PC-3 (cell line): ENCODE data around the gene ACADSB.

Source experiments
- EZH2 ChIP-seq: fragments of 300-600 bp; sonication (generic); IDR thresholded peaks from one replicate; pipeline ENCODE4 v1.6.1; 2017; ENCODE audit warnings: antibody characterized with exemption, mild to moderate bottlenecking, low read length; ENCODE audit not compliant: unreplicated experiment
- EZH2phosphoT487 ChIP-seq: fragments of 300-600 bp; sonication (generic); IDR thresholded peaks from 2 replicates; pipeline ENCODE4 v1.6.1; 2018; ENCODE audit warnings: mild to moderate bottlenecking, antibody characterized with exemption, low read length, borderline replicate concordance
- TF ChIP-seq, protein P1 (sequence below): fragments of 300-600 bp; sonication (generic); conservative IDR thresholded peaks from 2 replicates; pipeline ENCODE4 v1.5.1; 2017; ENCODE audit warnings: antibody characterized with exemption, low read depth, mild to moderate bottlenecking, low read length

DNA sequence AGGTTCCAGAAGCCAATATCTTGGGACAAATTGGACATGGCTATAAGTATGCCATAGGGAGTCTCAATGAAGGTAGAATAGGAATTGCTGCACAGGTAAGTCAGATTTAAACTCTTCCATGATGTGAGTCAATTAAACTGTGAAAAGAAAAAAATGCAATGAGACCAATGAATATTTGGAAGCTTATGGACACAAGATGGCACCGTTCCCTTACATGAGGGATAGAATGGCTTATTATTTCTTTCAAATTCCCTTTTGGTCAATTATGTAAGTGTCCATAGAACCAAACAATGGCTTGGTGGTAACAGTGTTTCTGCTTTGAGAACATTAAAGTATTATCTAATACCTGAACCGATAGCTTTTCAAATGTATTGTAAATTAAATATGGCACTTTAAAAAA lies 35.6 kb downstream of the ACADSB start:
- TF ChIP-seq, protein P1, sequence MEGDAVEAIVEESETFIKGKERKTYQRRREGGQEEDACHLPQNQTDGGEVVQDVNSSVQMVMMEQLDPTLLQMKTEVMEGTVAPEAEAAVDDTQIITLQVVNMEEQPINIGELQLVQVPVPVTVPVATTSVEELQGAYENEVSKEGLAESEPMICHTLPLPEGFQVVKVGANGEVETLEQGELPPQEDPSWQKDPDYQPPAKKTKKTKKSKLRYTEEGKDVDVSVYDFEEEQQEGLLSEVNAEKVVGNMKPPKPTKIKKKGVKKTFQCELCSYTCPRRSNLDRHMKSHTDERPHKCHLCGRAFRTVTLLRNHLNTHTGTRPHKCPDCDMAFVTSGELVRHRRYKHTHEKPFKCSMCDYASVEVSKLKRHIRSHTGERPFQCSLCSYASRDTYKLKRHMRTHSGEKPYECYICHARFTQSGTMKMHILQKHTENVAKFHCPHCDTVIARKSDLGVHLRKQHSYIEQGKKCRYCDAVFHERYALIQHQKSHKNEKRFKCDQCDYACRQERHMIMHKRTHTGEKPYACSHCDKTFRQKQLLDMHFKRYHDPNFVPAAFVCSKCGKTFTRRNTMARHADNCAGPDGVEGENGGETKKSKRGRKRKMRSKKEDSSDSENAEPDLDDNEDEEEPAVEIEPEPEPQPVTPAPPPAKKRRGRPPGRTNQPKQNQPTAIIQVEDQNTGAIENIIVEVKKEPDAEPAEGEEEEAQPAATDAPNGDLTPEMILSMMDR = peak; percentile 52
- TF ChIP-seq EZH2 (no peak), EZH2phosphoT487 (no peak)
